OCI-LY7 (cell line): ENCODE measurements around the gene TXNL4A.

Source experiments
- EZH2phosphoT487 ChIP-seq: fragments of 200-600 bp; sonication (generic); IDR thresholded peaks from 2 replicates; pipeline ENCODE4 v1.6.1; 2018; ENCODE audit warnings: low read depth, borderline replicate concordance, mild to moderate bottlenecking, mixed run types, antibody characterized with exemption, low read length, moderate library complexity, mixed read lengths
- TF ChIP-seq, protein P1 (sequence below): fragments of 200-600 bp; sonication (generic); conservative IDR thresholded peaks from 2 replicates; pipeline ENCODE4 v1.5.1; 2014; ENCODE audit warnings: mild to moderate bottlenecking, antibody characterized with exemption, low read length, moderate library complexity, mixed read lengths

DNA sequence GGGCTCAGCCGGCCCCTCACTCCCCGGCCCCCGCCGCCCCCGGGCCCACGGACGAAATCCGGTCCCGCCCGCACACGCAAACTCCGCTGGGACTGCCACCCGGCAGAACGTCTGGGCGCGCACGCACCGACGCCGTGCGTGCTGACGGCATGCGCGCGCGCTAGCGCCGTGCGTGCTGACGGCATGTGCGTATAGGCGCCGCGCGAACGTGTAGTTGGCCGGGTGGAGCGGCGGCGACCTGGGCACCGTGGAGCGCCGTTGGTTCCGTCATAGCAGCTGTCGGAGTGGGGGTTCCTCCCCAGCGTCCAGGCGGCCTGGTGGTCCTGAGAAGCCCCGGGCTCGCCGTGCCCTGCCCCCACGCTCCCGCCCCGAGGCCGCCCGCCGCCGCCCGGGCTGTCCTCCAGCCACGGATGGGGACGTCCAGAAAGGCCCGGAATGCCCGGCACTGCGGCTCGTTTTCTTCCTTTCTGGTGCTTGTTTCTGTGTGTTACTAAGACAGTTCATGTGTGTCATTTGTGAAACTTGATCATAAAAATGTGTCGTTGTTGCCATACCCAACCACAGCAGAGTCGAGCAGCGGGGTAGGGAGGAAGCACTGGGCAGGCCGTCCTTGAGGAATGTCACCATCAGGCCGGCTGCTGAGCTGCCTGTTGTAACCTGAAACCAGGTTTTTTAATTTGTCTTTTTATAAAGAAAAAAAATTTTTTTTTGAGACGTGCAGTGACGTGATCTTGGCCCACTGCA is at the start of gene TXNL4A:
- TF ChIP-seq, protein P1, sequence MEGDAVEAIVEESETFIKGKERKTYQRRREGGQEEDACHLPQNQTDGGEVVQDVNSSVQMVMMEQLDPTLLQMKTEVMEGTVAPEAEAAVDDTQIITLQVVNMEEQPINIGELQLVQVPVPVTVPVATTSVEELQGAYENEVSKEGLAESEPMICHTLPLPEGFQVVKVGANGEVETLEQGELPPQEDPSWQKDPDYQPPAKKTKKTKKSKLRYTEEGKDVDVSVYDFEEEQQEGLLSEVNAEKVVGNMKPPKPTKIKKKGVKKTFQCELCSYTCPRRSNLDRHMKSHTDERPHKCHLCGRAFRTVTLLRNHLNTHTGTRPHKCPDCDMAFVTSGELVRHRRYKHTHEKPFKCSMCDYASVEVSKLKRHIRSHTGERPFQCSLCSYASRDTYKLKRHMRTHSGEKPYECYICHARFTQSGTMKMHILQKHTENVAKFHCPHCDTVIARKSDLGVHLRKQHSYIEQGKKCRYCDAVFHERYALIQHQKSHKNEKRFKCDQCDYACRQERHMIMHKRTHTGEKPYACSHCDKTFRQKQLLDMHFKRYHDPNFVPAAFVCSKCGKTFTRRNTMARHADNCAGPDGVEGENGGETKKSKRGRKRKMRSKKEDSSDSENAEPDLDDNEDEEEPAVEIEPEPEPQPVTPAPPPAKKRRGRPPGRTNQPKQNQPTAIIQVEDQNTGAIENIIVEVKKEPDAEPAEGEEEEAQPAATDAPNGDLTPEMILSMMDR, result no peak
- no peak for TF ChIP-seq EZH2phosphoT487
